GM10266 (cell line): Measurements from ENCODE around the gene ALDH1A1.
"Not testable (repeated sequence)": the region's sequence is repeated elsewhere in the genome, so short reads cannot be mapped to it uniquely, and the experiment has no call there.

ENCODE experiments used
- DNase-seq: peaks from one replicate; pipeline ENCODE4 v3.0.0; 2012; ENCODE audit errors: extremely low spot score
- TF ChIP-seq, protein P1 (sequence below): IDR thresholded peaks from 2 replicates; pipeline ENCODE4 v1.5.1; 2012; ENCODE audit warnings: mild to moderate bottlenecking, low read depth; ENCODE audit not compliant: control insufficient read depth, insufficient read depth; ENCODE audit errors: missing control alignments

ALDH1A1 gene

DNA sequence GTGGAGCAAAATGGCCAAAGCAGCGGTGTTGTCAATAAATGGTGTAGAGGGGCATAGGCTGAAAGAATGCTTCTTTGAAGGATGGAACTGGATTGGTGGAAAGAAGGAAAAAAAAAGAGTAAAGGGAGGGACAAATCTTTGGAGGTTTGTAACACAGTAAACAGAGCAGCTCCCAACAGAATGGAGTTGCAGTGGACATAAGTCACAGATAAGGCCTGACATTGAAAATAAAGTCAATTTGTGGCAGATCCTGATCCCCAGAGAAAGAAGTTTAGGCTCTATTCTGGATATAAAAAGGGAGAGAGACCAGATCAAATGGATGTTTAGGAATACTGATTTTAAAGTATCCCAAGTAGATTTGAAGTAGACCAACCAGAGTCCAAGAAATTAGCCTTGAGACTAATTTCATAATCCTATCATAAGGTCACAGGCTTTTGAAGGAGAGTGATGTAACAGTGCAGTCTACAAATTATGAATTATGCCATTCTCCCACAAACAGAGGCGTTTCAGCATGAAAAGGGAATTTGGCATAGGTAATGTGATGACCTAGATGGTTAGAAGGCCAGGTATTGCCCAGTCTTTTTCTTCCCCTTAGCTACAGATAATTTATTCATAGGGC is 8.9 kb downstream of the ALDH1A1 start:
- no peak for DNase-seq
- TF ChIP-seq, protein P1, sequence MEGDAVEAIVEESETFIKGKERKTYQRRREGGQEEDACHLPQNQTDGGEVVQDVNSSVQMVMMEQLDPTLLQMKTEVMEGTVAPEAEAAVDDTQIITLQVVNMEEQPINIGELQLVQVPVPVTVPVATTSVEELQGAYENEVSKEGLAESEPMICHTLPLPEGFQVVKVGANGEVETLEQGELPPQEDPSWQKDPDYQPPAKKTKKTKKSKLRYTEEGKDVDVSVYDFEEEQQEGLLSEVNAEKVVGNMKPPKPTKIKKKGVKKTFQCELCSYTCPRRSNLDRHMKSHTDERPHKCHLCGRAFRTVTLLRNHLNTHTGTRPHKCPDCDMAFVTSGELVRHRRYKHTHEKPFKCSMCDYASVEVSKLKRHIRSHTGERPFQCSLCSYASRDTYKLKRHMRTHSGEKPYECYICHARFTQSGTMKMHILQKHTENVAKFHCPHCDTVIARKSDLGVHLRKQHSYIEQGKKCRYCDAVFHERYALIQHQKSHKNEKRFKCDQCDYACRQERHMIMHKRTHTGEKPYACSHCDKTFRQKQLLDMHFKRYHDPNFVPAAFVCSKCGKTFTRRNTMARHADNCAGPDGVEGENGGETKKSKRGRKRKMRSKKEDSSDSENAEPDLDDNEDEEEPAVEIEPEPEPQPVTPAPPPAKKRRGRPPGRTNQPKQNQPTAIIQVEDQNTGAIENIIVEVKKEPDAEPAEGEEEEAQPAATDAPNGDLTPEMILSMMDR: no peak

DNA sequence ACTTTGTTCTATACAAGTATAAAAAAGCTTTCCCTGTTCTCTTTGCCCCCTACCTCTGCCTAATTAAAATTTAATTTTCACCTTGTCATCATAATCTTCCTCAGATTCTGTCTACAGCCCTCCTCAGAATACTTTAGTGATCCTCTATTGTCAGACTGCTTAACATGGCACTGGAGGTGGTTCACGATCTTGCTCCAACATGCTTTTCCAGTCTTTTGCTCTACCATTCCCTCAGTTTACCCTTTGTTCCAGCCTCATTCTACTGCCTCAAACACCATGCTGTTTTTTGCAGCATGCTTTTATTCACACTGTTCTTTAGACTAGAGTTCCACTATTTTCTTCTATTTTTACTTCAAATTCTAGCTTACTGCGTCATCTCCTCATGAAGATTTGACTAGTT is 10.4 kb downstream of the ALDH1A1 start:
- TF ChIP-seq, protein P1: no peak
- no peak for DNase-seq

GRCh38 chr9:72939581-72939980 is 13.3 kb downstream of the ALDH1A1 start:
- not testable (repeated sequence) for DNase-seq

- TF ChIP-seq, protein P1: no peak
These were observed 15.3 kb downstream of the ALDH1A1 start for GRCh38 chr9:72937545-72937944.

DNA sequence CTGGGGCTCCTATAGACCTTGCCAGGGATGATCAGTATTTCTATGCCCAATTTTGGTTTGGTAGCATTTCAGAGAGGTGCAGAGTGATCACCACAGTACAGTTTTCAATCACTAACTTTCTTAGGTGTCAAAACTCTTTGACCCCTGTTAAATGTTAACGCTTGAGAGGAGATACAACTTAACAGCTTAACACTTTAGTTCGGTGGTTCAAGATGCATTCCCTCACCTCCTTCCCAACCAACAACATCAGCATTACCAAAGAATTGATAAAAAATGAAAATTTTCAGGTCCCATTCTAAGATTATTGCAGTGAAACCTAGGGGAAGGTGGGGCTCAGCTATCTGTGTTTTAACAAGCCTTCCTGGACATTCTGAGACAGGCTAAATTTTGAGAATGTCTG is 16.2 kb downstream of the ALDH1A1 start:
- DNase-seq: no peak
- TF ChIP-seq, protein P1: no peak

More at GRCh38 chr9:72937545-72937944, 15.3 kb downstream of the ALDH1A1 start:
- DNase-seq: no peak

DNA sequence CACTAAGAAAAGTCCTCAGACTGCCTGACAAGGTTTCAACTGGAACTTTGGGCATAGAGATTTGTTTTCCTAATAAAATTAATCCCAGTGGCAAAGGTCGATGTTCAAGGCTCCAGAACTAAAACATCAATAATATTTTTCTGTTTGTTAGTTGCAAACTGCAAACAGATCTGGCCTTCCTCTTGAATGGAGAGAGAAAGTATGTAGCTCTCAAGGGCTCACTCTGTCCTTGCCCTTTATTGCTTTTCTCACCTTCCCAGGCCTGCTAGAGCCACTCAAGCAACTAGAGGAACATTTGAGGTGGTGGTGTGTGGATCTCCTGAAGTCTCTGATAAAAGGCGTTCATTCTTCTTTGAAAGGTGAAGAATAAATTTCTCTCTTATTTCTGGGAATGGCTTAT is 16.6 kb downstream of the ALDH1A1 start:
- no peak for DNase-seq
- TF ChIP-seq, protein P1: no peak

GRCh38 chr9:72935595-72935994 is 17.3 kb downstream of the ALDH1A1 start:
- DNase-seq: no peak
- TF ChIP-seq, protein P1: no peak
